ENCODE results near the gene PADI1. TPM values are rescaled to one million over a fixed set of nuclear protein-coding genes. Genes with fewer than 3 reads are reported as not detected.

The PADI1 gene
- total and polyA plus RNA-seq, 2 of the 8 experiments (the other 6 are each of a cell fraction or from before 2014, with no cell fraction given): 0.20 to 0.30 TPM

GRCh38 chr1:17243274-17243673 is 38.3 kb downstream of the PADI1 start:
- no peaks in the 10 kb centered on the region for H3K79me1 ChIP-seq (ENCODE audit: low read depth, low read length)
- no peak overlapping the region for H3K4me2 ChIP-seq (ENCODE audit: insufficient read depth in 1 of 2, low read depth in 2 of 2, low read length in 2 of 2)
- no peak overlapping the region for H2AFZ ChIP-seq (ENCODE audit: low read length)
- no peaks in the 10 kb centered on the region for H3K79me2 ChIP-seq (ENCODE audit: control insufficient read depth in 1 of 2, insufficient read depth in 2 of 2, low read length in 2 of 2)
- H2BK5ac ChIP-seq (ENCODE audit: low read depth, low read length): no peak overlapping the region
- H3K23ac ChIP-seq (ENCODE audit: insufficient read length): no peak overlapping the region
- POLR2A ChIA-PET (ENCODE audit: partially characterized antibody): no interaction called here
- H4K91ac ChIP-seq (replicated peaks; ENCODE audit: insufficient read length, low read length): no peak overlapping the region
- peaks cover 0 to 9% (median 4%) of the 10 kb centered on the region in 4 experiments; a peak in 4 of 7 replicates for H3K4me1 ChIP-seq (replicated peaks in 1 of 4; ENCODE audit: control insufficient read depth in 3 of 4, insufficient read depth in 4 of 4, low read length in 3 of 4)
- WGBS, 2 experiments (ENCODE audit: extremely low coverage in 1 of 2, insufficient coverage in 1 of 2, insufficient read length in 1 of 2, insufficient replicate concordance in 2 of 2, low coverage in 1 of 2, low lambda C conversion rate in 2 of 2, missing lambda C conversion rate in 1 of 2): 83% methylated on average over 1 of the region's 1 CpG; no CpG with 5 or more reads in 1 of the 2 experiments
- DNase-seq (ENCODE audit: low read depth in 1 of 2, low spot score in 2 of 2) (no peak), FAIRE-seq (no peak)
- H4K20me1 ChIP-seq (replicated peaks in 1 of 2; ENCODE audit: control insufficient read depth in 1 of 2, insufficient read depth in 2 of 2, low read length in 2 of 2): no peaks in the 10 kb centered on the region
- H2BK12ac ChIP-seq (ENCODE audit: low read depth, low read length): no peak overlapping the region
- no peak overlapping the region for H3K56ac ChIP-seq (replicated peaks; ENCODE audit: insufficient read length, low read depth, low read length)
- no peaks in the 10 kb centered on the region for H3K27me3 ChIP-seq (replicated peaks in 1 of 4; ENCODE audit: control insufficient read depth in 3 of 4, extremely low read depth in 1 of 4, insufficient read depth in 3 of 4, low read length in 3 of 4)
- H3K14ac ChIP-seq (ENCODE audit: insufficient read length): no peak overlapping the region
- no peak overlapping the region for H3K4me3 ChIP-seq (ENCODE audit: extremely low read depth in 1 of 4, insufficient read depth in 2 of 4, low read depth in 3 of 4, low read length in 4 of 4)
- no peak overlapping the region for H3K27ac ChIP-seq (ENCODE audit: low read depth, low read length)
- no peaks in the 10 kb centered on the region for H3K36me3 ChIP-seq (ENCODE audit: control insufficient read depth in 2 of 4, insufficient read depth in 4 of 4, low read length in 3 of 4)
- no peak overlapping the region for H2BK120ac ChIP-seq (replicated peaks; ENCODE audit: low read depth, low read length)
- no peak overlapping the region for H2BK15ac ChIP-seq (ENCODE audit: low read length)
- no peaks in the 10 kb centered on the region for H3K23me2 ChIP-seq (ENCODE audit: low read depth, low read length)
- no peaks in the 10 kb centered on the region for H3K9me3 ChIP-seq (ENCODE audit: insufficient read depth in 2 of 2, low read depth in 1 of 2, low read length in 1 of 2)
- TF ChIP-seq ASH2L (IDR thresholded peaks at IDR 0.05; ENCODE audit: low read length): no peak
- no peak for TF ChIP-seq SIRT6 (IDR thresholded peaks at IDR 0.05; ENCODE audit: low read length)
- TF ChIP-seq RBBP5 (IDR thresholded peaks at IDR 0.05; ENCODE audit: borderline replicate concordance, low read depth, low read length): no peak
- TF ChIP-seq TCF12 (IDR thresholded peaks at IDR 0.05; ENCODE audit: low read depth, low read length): no peak
- TF ChIP-seq USF2 (IDR thresholded peaks at IDR 0.05; ENCODE audit: low read length): no peak
- no peak for TF ChIP-seq JUN (IDR thresholded peaks at IDR 0.05; ENCODE audit: low read depth, low read length)
- TF ChIP-seq TBP (IDR thresholded peaks at IDR 0.05; ENCODE audit: low read depth, low read length): no peak
- no peak for TF ChIP-seq PHF8 (conservative IDR thresholded peaks at IDR 0.05; ENCODE audit: low read depth, low read length)
- no peak for TF ChIP-seq BRCA1 (IDR thresholded peaks at IDR 0.05; ENCODE audit: low read depth, low read length)
- H3K4ac ChIP-seq (replicated peaks; ENCODE audit: insufficient read length, low read depth, low read length): no peak overlapping the region
- CTCF ChIA-PET (ENCODE audit: partially characterized antibody): interaction anchor here (0.6 kb wide), 1 partner anchor 14 kb away, joined by 3 read pairs; no protein-coding TSS in a partner anchor
- no peak overlapping the region for H4K8ac ChIP-seq (ENCODE audit: extremely low read depth, insufficient read depth, low read length)
- no peak overlapping the region for H3K9ac ChIP-seq (replicated peaks in 1 of 4; ENCODE audit: extremely low read depth in 1 of 4, low read depth in 3 of 4, low read length in 3 of 4)
- H2BK20ac ChIP-seq (ENCODE audit: low read length): no peak overlapping the region
- H3K18ac ChIP-seq (ENCODE audit: extremely low read depth, low read length): no peak overlapping the region
- no peak overlapping the region for H4K5ac ChIP-seq (ENCODE audit: insufficient read length, low read depth, low read length)
- no peak overlapping the region for H2AK5ac ChIP-seq (ENCODE audit: low read depth, low read length)
